Activated naive CD8-positive, alpha-beta T cell (primary cell): Measurements from ENCODE around the gene PLAU.
"Not testable (repeated sequence)": the region's sequence is repeated elsewhere in the genome, so short reads cannot be mapped to it uniquely, and the experiment has no call there.

Experiments used
- H3K27ac Mint-ChIP-seq: one replicate; pipeline ENCODE4 v1.8.0; 2021; ENCODE audit warnings: mixed read lengths
- H3K27me3 Mint-ChIP-seq: one replicate; pipeline ENCODE4 v1.8.0; 2021; ENCODE audit warnings: mixed read lengths
- H3K36me3 Mint-ChIP-seq: one replicate; pipeline ENCODE4 v1.8.0; 2021; ENCODE audit warnings: mixed read lengths
- H3K4me1 Mint-ChIP-seq: one replicate; pipeline ENCODE4 v1.8.0; 2021; ENCODE audit warnings: low read depth, mixed read lengths
- H3K4me3 Mint-ChIP-seq: one replicate; pipeline ENCODE4 v1.8.0; 2021; ENCODE audit warnings: mild to moderate bottlenecking, mixed read lengths
- H3K9me3 Mint-ChIP-seq: one replicate; pipeline ENCODE4 v1.8.0; 2021; ENCODE audit warnings: low read depth, mixed read lengths

Gene PLAU

GRCh38 chr10:73887294-73888039, 23.5 kb upstream of the PLAU start:
- Mint-ChIP-seq H3K36me3 (no peaks in the 10 kb centered on the region), H3K4me3 (no peak overlapping the region), H3K27ac (no peak overlapping the region), H3K9me3 (no peaks in the 10 kb centered on the region), H3K4me1 (peaks cover 5% of the 10 kb centered on the region), H3K27me3 (no peaks in the 10 kb centered on the region)

- H3K36me3 Mint-ChIP-seq = no peaks in the 10 kb centered on the region
- H3K27ac Mint-ChIP-seq = no peak overlapping the region
- H3K27me3 Mint-ChIP-seq = no peaks in the 10 kb centered on the region
- H3K9me3 Mint-ChIP-seq = no peaks in the 10 kb centered on the region
- H3K4me3 Mint-ChIP-seq = no peak overlapping the region
- H3K4me1 Mint-ChIP-seq = peaks cover 5% of the 10 kb centered on the region
These were observed 22.4 kb upstream of the PLAU start for GRCh38 chr10:73888514-73888913.

- Mint-ChIP-seq H3K27me3 (no peaks in the 10 kb centered on the region), H3K36me3 (no peaks in the 10 kb centered on the region), H3K9me3 (no peaks in the 10 kb centered on the region), H3K4me1 (peaks cover 7% of the 10 kb centered on the region), H3K27ac (no peak overlapping the region), H3K4me3 (no peak overlapping the region)
These were observed 21.9 kb upstream of the PLAU start for GRCh38 chr10:73889014-73889413.

GRCh38 chr10:73889416-73889815, 21.5 kb upstream of the PLAU start:
- not testable (repeated sequence) for H3K4me3 Mint-ChIP-seq, H3K9me3 Mint-ChIP-seq, H3K27ac Mint-ChIP-seq, H3K36me3 Mint-ChIP-seq, H3K27me3 Mint-ChIP-seq
- peaks cover 10% of the 10 kb centered on the region for H3K4me1 Mint-ChIP-seq

- Mint-ChIP-seq H3K27me3 (no peaks in the 10 kb centered on the region), H3K27ac (no peak overlapping the region), H3K4me1 (peaks cover 15% of the 10 kb centered on the region), H3K4me3 (no peak overlapping the region), H3K36me3 (no peaks in the 10 kb centered on the region), H3K9me3 (no peaks in the 10 kb centered on the region)
These were observed 20.7 kb upstream of the PLAU start for GRCh38 chr10:73890261-73890660.

GRCh38 chr10:73890830-73891229, 20.1 kb upstream of the PLAU start:
- not testable (repeated sequence) for H3K36me3 Mint-ChIP-seq, H3K4me3 Mint-ChIP-seq, H3K9me3 Mint-ChIP-seq, H3K27ac Mint-ChIP-seq, H3K27me3 Mint-ChIP-seq
- peaks cover 15% of the 10 kb centered on the region for H3K4me1 Mint-ChIP-seq

- Mint-ChIP-seq H3K4me1 (peaks cover 10% of the 10 kb centered on the region), H3K9me3 (no peaks in the 10 kb centered on the region), H3K36me3 (no peaks in the 10 kb centered on the region), H3K27me3 (no peaks in the 10 kb centered on the region), H3K4me3 (no peak overlapping the region), H3K27ac (no peak overlapping the region)
These were observed 19.4 kb upstream of the PLAU start for GRCh38 chr10:73891540-73891939.

- no peaks in the 10 kb centered on the region for H3K9me3 Mint-ChIP-seq
- H3K4me1 Mint-ChIP-seq = peaks cover 10% of the 10 kb centered on the region
- no peaks in the 10 kb centered on the region for H3K36me3 Mint-ChIP-seq
- no peaks in the 10 kb centered on the region for H3K27me3 Mint-ChIP-seq
- H3K4me3 Mint-ChIP-seq = no peak overlapping the region
- no peak overlapping the region for H3K27ac Mint-ChIP-seq
These were observed 18.5 kb upstream of the PLAU start for GRCh38 chr10:73892310-73893030.

GRCh38 chr10:73893426-73893825, 17.5 kb upstream of the PLAU start:
- H3K9me3 Mint-ChIP-seq = no peaks in the 10 kb centered on the region
- H3K36me3 Mint-ChIP-seq = no peaks in the 10 kb centered on the region
- H3K27ac Mint-ChIP-seq = no peak overlapping the region
- peaks cover 10% of the 10 kb centered on the region for H3K4me1 Mint-ChIP-seq
- H3K27me3 Mint-ChIP-seq = peaks cover 2% of the 10 kb centered on the region
- no peak overlapping the region for H3K4me3 Mint-ChIP-seq

GRCh38 chr10:73894245-73894971, 16.5 kb upstream of the PLAU start:
- no peak overlapping the region for H3K4me3 Mint-ChIP-seq
- peaks cover 2% of the 10 kb centered on the region for H3K27me3 Mint-ChIP-seq
- peaks cover 10% of the 10 kb centered on the region for H3K4me1 Mint-ChIP-seq
- no peak overlapping the region for H3K27ac Mint-ChIP-seq
- no peaks in the 10 kb centered on the region for H3K36me3 Mint-ChIP-seq
- H3K9me3 Mint-ChIP-seq = no peaks in the 10 kb centered on the region

- not testable (repeated sequence) for H3K4me3 Mint-ChIP-seq, H3K9me3 Mint-ChIP-seq, H3K4me1 Mint-ChIP-seq, H3K27me3 Mint-ChIP-seq, H3K27ac Mint-ChIP-seq, H3K36me3 Mint-ChIP-seq
These were observed 15.6 kb upstream of the PLAU start for GRCh38 chr10:73895381-73895780.

- H3K4me3 Mint-ChIP-seq = no peak overlapping the region
- peaks cover 10% of the 10 kb centered on the region for H3K4me1 Mint-ChIP-seq
- no peak overlapping the region for H3K27ac Mint-ChIP-seq
- peaks cover 3% of the 10 kb centered on the region for H3K27me3 Mint-ChIP-seq
- H3K9me3 Mint-ChIP-seq = no peaks in the 10 kb centered on the region
- peaks cover 4% of the 10 kb centered on the region for H3K36me3 Mint-ChIP-seq
These were observed 13.2 kb upstream of the PLAU start for GRCh38 chr10:73897693-73898092.

- H3K27me3 Mint-ChIP-seq = peaks cover 3% of the 10 kb centered on the region
- H3K27ac Mint-ChIP-seq = no peak overlapping the region
- H3K4me3 Mint-ChIP-seq = no peak overlapping the region
These were observed 12.1 kb upstream of the PLAU start for GRCh38 chr10:73898730-73899410.

GRCh38 chr10:73899423-73899822, 11.5 kb upstream of the PLAU start:
- Mint-ChIP-seq H3K9me3 (no peaks in the 10 kb centered on the region), H3K27me3 (peaks cover 3% of the 10 kb centered on the region), H3K27ac (no peak overlapping the region), H3K4me1 (peaks cover 4% of the 10 kb centered on the region), H3K36me3 (peaks cover 4% of the 10 kb centered on the region), H3K4me3 (no peak overlapping the region)

More at GRCh38 chr10:73898730-73899410, 12.1 kb upstream of the PLAU start:
- Mint-ChIP-seq H3K36me3 (peaks cover 4% of the 10 kb centered on the region), H3K9me3 (no peaks in the 10 kb centered on the region), H3K4me1 (peaks cover 9% of the 10 kb centered on the region)

- Mint-ChIP-seq H3K4me1 (no peaks in the 10 kb centered on the region), H3K9me3 (no peaks in the 10 kb centered on the region), H3K4me3 (no peak overlapping the region), H3K27ac (no peak overlapping the region), H3K36me3 (peaks cover 4% of the 10 kb centered on the region), H3K27me3 (peaks cover 3% of the 10 kb centered on the region)
These were observed 10.9 kb upstream of the PLAU start for GRCh38 chr10:73900064-73900463.
